HepG2 (cell line): ENCODE data around the gene PSMB10. TPM values are rescaled to one million over a fixed set of nuclear protein-coding genes. Genes with fewer than 3 reads are reported as not detected.
A peak's percentile ranks its signal among the peaks of the same experiment; 100 is the strongest.

Source experiments
- CHCHD3 ChIP-seq: sonication (generic); formaldehyde crosslinking; IDR thresholded peaks from 2 replicates; pipeline ENCODE4 v1.8.0; 2022; ENCODE audit warnings: mild to moderate bottlenecking, missing genetic modification reagents, moderate library complexity
- EHMT2 ChIP-seq: fragments of 200-600 bp; sonication (generic); IDR thresholded peaks from 2 replicates; pipeline ENCODE4 v1.7.0; 2017; ENCODE audit warnings: antibody characterized with exemption, low read depth, low read length, borderline replicate concordance
- MBD4 ChIP-seq: IDR thresholded peaks from 2 replicates; pipeline ENCODE4 v1.6.1; 2012; ENCODE audit warnings: low read length, inconsistent platforms, borderline replicate concordance
- NRL ChIP-seq: sonication (generic); formaldehyde crosslinking; IDR thresholded peaks from 2 replicates; pipeline ENCODE4 v1.5.0; 2020; ENCODE audit warnings: missing genetic modification reagents, mild to moderate bottlenecking, moderate library complexity, borderline replicate concordance
- PAF1 ChIP-seq: IDR thresholded peaks from 2 replicates; pipeline ENCODE4 v1.6.1; 2016; ENCODE audit warnings: missing genetic modification reagents, missing compliant biosample characterization
- POLR2AphosphoS2 ChIP-seq: IDR thresholded peaks from 2 replicates; pipeline ENCODE4 v1.6.1; 2011; ENCODE audit warnings: low read depth, low read length, improper control_type of control experiment
- RNF219 ChIP-seq: sonication (generic); formaldehyde crosslinking; IDR thresholded peaks from 2 replicates; pipeline ENCODE4 v1.5.0; 2020; ENCODE audit warnings: mild to moderate bottlenecking, missing genetic modification reagents
- SAFB2 ChIP-seq: sonication (generic); formaldehyde crosslinking; IDR thresholded peaks from 2 replicates; pipeline ENCODE4 v1.5.1; 2020; ENCODE audit warnings: missing genetic modification reagents, low read depth, mild to moderate bottlenecking, borderline replicate concordance
- ZBTB14 ChIP-seq: sonication (generic); formaldehyde crosslinking; IDR thresholded peaks from 2 replicates; pipeline ENCODE4 v1.4.0; 2020; ENCODE audit warnings: missing genetic modification reagents
- ZFP36 ChIP-seq: fragments of 150-350 bp; IDR thresholded peaks from 2 replicates; pipeline ENCODE4 v1.6.1; 2018; ENCODE audit warnings: borderline replicate concordance, low read length, low read depth; ENCODE audit not compliant: partially characterized antibody
- ZNF17 ChIP-seq: sonication (generic); formaldehyde crosslinking; IDR thresholded peaks from 2 replicates; pipeline ENCODE4 v1.5.0; 2020; ENCODE audit warnings: mild to moderate bottlenecking, missing genetic modification reagents
- ZNF547 ChIP-seq: sonication (generic); formaldehyde crosslinking; IDR thresholded peaks from 2 replicates; pipeline ENCODE4 v1.5.1; 2020; ENCODE audit warnings: mild to moderate bottlenecking, missing genetic modification reagents
- ZNF597 ChIP-seq: sonication (generic); formaldehyde crosslinking; IDR thresholded peaks from 2 replicates; pipeline ENCODE4 v1.5.0; 2020; ENCODE audit warnings: missing genetic modification reagents
- polyA plus RNA-seq, 8 experiments: library from polyadenylated mRNA; depleted of rRNA in 3 of 8; stranded (reverse) in 7 of 8; unstranded in 1 of 8; fragments of >200 nt; fragmentation: Illumina TruSeq in 4 of 8; extraction: Trizol in 4 of 8; gene quantifications; 2 replicates each; pipeline versions ENCODE4 v1.2.1 to v1.2.3, GENCODE V29; 2011 to 2016; ENCODE audit warnings: low read depth in 4 of 8, missing spikeins in 1 of 8, mixed read lengths in 1 of 8; ENCODE audit not compliant: insufficient read depth in 1 of 8
- total RNA-seq, 5 experiments: library from RNA; depleted of rRNA; stranded (reverse); fragments of >200 nt; fragmentation: Illumina TruSeq; extraction: Trizol; gene quantifications; 2 replicates each; pipeline ENCODE4 v1.2.3, GENCODE V29; 2016; ENCODE audit warnings: low read depth in 1 of 5
- TF ChIP-seq, protein P1 (sequence below): sonication (generic); formaldehyde crosslinking; IDR thresholded peaks from one replicate; pipeline ENCODE4 v1.5.1; 2020; ENCODE audit warnings: mild to moderate bottlenecking, missing genetic modification reagents; ENCODE audit errors: not compliant biosample characterization

PSMB10 gene
- total and polyA plus RNA-seq, 2 of the 13 experiments (the other 11 are each of a cell fraction or from before 2014, with no cell fraction given) = 12.7 to 65.9 TPM

DNA sequence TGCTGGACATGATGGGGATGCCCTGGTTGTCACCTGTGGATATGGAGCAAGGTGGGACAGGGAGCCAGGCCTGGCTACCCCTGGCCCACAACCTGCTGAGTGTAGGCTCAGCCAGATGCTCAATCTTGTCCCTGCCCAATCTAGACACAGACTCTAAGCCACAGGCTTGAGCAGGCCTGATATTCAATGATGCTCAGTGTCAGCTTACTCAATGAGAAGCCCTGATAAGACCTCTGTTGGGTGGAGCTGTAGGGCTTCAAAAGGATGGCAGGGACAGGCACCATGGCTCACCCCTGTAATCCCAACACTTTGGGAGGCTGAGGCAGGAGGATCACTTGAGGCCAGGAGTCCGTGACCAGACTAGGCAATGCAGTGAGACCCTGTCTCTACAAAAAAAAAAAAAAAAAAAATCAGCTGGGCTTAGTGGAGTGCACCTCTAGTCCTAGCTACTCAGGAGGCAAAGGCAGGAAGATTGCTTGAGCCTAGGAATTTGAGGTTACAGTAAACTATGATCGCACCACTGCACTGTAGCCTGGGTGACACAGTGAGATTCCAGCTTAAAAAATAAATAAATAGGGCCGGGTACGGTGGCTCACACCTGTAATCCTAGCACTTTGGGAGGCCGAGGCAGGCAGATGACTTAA is 3.9 kb upstream of the PSMB10 start (continued):
- TF ChIP-seq, protein P1, sequence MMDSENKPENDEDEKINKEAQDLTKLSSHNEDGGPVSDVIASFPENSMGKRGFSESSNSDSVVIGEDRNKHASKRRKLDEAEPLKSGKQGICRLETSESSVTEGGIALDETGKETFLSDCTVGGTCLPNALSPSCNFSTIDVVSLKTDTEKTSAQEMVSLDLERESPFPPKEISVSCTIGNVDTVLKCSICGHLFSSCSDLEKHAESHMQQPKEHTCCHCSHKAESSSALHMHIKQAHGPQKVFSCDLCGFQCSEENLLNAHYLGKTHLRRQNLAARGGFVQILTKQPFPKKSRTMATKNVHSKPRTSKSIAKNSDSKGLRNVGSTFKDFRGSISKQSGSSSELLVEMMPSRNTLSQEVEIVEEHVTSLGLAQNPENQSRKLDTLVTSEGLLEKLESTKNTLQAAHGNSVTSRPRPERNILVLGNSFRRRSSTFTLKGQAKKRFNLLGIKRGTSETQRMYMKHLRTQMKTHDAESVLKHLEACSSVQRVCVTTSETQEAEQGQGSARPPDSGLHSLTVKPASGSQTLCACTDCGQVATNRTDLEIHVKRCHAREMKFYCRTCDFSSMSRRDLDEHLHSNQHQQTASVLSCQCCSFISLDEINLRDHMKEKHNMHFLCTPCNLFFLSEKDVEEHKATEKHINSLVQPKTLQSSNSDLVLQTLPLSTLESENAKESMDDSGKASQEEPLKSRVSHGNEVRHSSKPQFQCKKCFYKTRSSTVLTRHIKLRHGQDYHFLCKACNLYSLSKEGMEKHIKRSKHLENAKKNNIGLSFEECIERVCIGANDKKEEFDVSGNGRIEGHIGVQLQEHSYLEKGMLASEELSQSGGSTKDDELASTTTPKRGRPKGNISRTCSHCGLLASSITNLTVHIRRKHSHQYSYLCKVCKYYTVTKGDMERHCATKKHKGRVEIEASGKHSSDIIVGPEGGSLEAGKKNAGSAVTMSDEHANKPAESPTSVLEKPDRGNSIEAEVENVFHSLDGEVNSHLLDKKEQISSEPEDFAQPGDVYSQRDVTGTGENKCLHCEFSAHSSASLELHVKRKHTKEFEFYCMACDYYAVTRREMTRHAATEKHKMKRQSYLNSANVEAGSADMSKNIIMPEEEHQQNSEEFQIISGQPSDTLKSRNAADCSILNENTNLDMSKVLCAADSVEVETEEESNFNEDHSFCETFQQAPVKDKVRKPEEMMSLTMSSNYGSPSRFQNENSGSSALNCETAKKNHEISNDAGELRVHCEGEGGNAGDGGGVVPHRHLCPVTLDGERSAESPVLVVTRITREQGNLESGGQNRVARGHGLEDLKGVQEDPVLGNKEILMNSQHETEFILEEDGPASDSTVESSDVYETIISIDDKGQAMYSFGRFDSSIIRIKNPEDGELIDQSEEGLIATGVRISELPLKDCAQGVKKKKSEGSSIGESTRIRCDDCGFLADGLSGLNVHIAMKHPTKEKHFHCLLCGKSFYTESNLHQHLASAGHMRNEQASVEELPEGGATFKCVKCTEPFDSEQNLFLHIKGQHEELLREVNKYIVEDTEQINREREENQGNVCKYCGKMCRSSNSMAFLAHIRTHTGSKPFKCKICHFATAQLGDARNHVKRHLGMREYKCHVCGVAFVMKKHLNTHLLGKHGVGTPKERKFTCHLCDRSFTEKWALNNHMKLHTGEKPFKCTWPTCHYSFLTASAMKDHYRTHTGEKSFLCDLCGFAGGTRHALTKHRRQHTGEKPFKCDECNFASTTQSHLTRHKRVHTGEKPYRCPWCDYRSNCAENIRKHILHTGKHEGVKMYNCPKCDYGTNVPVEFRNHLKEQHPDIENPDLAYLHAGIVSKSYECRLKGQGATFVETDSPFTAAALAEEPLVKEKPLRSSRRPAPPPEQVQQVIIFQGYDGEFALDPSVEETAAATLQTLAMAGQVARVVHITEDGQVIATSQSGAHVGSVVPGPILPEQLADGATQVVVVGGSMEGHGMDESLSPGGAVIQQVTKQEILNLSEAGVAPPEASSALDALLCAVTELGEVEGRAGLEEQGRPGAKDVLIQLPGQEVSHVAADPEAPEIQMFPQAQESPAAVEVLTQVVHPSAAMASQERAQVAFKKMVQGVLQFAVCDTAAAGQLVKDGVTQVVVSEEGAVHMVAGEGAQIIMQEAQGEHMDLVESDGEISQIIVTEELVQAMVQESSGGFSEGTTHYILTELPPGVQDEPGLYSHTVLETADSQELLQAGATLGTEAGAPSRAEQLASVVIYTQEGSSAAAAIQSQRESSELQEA (CRISPR knock-in tag) = no peak
- TF ChIP-seq RNF219 (CRISPR knock-in tag) (no peak), ZFP36 (no peak), MBD4 (no peak), POLR2AphosphoS2 (no peak), PAF1 (CRISPR knock-in tag) (peak; percentile 53; the same call in 1 of the 2 replicates), ZBTB14 (CRISPR knock-in tag) (no peak), SAFB2 (CRISPR knock-in tag) (peak; percentile 17; the same call in 1 of the 2 replicates), CHCHD3 (CRISPR knock-in tag) (no peak), ZNF547 (0 out of 2 replicates have a peak, but pooled peaks have one; percentile 11), NRL (no peak), ZNF597 (CRISPR knock-in tag) (no peak), EHMT2 (no peak), ZNF17 (CRISPR knock-in tag) (no peak)
